ENCODE measurements around the gene NASP. TPM values are rescaled to one million over a fixed set of nuclear protein-coding genes. Genes with fewer than 3 reads are reported as not detected.

NASP gene
- total and polyA plus RNA-seq, 2 experiments from 2014 or later: 294 to 1,039 TPM

DNA sequence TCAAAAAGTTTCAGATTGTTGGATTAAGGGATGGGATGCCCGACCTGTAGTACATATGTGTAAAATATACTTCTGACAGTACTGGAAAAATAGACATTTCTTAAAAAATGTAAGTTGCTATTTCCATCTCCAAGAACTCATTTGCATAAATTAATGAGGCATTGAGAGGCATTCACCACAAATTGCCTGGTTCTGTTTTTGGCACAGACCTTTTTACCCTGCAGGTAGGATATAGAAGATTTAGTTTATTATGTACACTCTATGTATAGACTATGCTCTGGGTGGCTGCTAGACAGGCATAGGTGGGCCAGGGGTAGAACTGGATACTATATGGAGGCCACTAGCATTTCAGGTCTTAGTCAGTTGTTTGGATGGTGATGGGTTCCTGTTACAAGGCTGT, 32.0 kb downstream of the NASP start:
- Histone ChIP-seq H3K4me2 (no peak overlapping the region), H3K9me2 (ENCODE audit: insufficient read depth) (no peaks in the 10 kb centered on the region), H4K20me1 (replicated peaks; ENCODE audit: insufficient read depth) (peaks cover 71% of the 10 kb centered on the region), H3K4me1 (ENCODE audit: insufficient read depth) (no peaks in the 10 kb centered on the region), H3K4me3 (no peak overlapping the region), H3K79me2 (replicated peaks; ENCODE audit: insufficient read depth) (peaks cover 27% of the 10 kb centered on the region), H3K27me3 (ENCODE audit: insufficient read depth) (no peaks in the 10 kb centered on the region), H3K27ac (ENCODE audit: low read depth) (peak overlapping the region; percentile 59; the same call in 1 of the 2 replicates), H3F3A (replicated peaks; ENCODE audit: low read depth) (peaks cover 90% of the 10 kb centered on the region), H3K36me3 (ENCODE audit: insufficient read depth) (peaks cover 65% of the 10 kb centered on the region), H2AFZ (no peak overlapping the region)
- Mint-ChIP-seq H3K4me3 (no peak overlapping the region), H3K4me1 (no peaks in the 10 kb centered on the region; the same call in 2 of the 3 replicates), H3K36me3 (ENCODE audit: low read depth) (peaks cover 78% of the 10 kb centered on the region), H3K27ac (no peak overlapping the region), H3K9me3 (no peaks in the 10 kb centered on the region), H3K27me3 (ENCODE audit: insufficient read depth, low read depth, poor library complexity) (peaks cover 14% of the 10 kb centered on the region)
- no peak for TF ChIP-seq EZH2phosphoT487 (IDR thresholded peaks at IDR 0.05; ENCODE audit: unreplicated experiment)
- no peak for TF ChIP-seq POLR2AphosphoS5 (IDR thresholded peaks at IDR 0.05; ENCODE audit: low read depth)
- DNase-seq (ENCODE audit: low spot score): no peak
- ATAC-seq: no peak

DNA sequence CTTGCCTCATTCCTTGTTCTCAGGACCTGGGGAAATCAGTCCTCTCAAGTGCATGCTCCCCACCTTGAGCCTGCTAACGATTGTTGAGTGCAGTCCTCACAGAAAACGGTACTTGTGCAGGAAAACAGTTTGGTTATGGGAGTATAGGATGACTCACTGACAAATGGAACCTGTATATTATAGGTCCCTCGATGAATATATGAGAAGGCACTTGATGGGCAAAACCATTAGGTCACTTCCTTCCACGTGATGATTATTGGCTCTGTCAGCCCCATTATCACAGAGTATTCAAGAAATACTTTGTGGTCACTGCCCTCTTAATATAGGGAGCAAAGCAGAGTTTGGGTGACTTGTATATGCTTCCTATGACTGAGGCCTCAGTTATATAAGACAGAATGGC, 33.8 kb downstream of the NASP start:
- DNase-seq (ENCODE audit: low spot score): no peak
- Mint-ChIP-seq H3K4me3 (no peak overlapping the region), H3K4me1 (no peaks in the 10 kb centered on the region; the same call in 2 of the 3 replicates), H3K36me3 (ENCODE audit: low read depth) (peaks cover 69% of the 10 kb centered on the region), H3K27me3 (ENCODE audit: insufficient read depth, low read depth, poor library complexity) (peaks cover 18% of the 10 kb centered on the region), H3K27ac (no peak overlapping the region), H3K9me3 (no peaks in the 10 kb centered on the region)
- peaks cover 59% of the 10 kb centered on the region for H3K36me3 ChIP-seq (ENCODE audit: insufficient read depth)
- H3K4me3 ChIP-seq: no peak overlapping the region
- H3K9me2 ChIP-seq (ENCODE audit: insufficient read depth): no peaks in the 10 kb centered on the region
- peak overlapping the region; percentile 81 for H3K27ac ChIP-seq (ENCODE audit: low read depth)
- H2AFZ ChIP-seq: no peak overlapping the region
- H3K4me2 ChIP-seq: no peak overlapping the region
- peaks cover 10% of the 10 kb centered on the region for H3K79me2 ChIP-seq (replicated peaks; ENCODE audit: insufficient read depth)
- H3K27me3 ChIP-seq (ENCODE audit: insufficient read depth): no peaks in the 10 kb centered on the region
- peaks cover 56% of the 10 kb centered on the region for H4K20me1 ChIP-seq (replicated peaks; ENCODE audit: insufficient read depth)
- H3F3A ChIP-seq (replicated peaks; ENCODE audit: low read depth): peaks cover 91% of the 10 kb centered on the region
- no peak for ATAC-seq
- H3K4me1 ChIP-seq (ENCODE audit: insufficient read depth): no peaks in the 10 kb centered on the region
- TF ChIP-seq ZNF331 (CRISPR knock-in tag; IDR thresholded peaks at IDR 0.05; ENCODE audit: low read depth): no peak
- TF ChIP-seq, protein P1, sequence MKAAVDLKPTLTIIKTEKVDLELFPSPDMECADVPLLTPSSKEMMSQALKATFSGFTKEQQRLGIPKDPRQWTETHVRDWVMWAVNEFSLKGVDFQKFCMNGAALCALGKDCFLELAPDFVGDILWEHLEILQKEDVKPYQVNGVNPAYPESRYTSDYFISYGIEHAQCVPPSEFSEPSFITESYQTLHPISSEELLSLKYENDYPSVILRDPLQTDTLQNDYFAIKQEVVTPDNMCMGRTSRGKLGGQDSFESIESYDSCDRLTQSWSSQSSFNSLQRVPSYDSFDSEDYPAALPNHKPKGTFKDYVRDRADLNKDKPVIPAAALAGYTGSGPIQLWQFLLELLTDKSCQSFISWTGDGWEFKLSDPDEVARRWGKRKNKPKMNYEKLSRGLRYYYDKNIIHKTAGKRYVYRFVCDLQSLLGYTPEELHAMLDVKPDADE (IDR thresholded peaks at IDR 0.05): no peak
- TF ChIP-seq CREB1 (CRISPR knock-in tag; IDR thresholded peaks at IDR 0.05; ENCODE audit: low read depth): no peak
- TF ChIP-seq POLR2AphosphoS5 (IDR thresholded peaks at IDR 0.05; ENCODE audit: low read depth): no peak; the same call in 1 of the 2 replicates
- no peak for TF ChIP-seq EZH2 (IDR thresholded peaks at IDR 0.05; ENCODE audit: low read depth, unreplicated experiment)
- TF ChIP-seq, protein P2, sequence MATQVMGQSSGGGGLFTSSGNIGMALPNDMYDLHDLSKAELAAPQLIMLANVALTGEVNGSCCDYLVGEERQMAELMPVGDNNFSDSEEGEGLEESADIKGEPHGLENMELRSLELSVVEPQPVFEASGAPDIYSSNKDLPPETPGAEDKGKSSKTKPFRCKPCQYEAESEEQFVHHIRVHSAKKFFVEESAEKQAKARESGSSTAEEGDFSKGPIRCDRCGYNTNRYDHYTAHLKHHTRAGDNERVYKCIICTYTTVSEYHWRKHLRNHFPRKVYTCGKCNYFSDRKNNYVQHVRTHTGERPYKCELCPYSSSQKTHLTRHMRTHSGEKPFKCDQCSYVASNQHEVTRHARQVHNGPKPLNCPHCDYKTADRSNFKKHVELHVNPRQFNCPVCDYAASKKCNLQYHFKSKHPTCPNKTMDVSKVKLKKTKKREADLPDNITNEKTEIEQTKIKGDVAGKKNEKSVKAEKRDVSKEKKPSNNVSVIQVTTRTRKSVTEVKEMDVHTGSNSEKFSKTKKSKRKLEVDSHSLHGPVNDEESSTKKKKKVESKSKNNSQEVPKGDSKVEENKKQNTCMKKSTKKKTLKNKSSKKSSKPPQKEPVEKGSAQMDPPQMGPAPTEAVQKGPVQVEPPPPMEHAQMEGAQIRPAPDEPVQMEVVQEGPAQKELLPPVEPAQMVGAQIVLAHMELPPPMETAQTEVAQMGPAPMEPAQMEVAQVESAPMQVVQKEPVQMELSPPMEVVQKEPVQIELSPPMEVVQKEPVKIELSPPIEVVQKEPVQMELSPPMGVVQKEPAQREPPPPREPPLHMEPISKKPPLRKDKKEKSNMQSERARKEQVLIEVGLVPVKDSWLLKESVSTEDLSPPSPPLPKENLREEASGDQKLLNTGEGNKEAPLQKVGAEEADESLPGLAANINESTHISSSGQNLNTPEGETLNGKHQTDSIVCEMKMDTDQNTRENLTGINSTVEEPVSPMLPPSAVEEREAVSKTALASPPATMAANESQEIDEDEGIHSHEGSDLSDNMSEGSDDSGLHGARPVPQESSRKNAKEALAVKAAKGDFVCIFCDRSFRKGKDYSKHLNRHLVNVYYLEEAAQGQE (IDR thresholded peaks at IDR 0.05; ENCODE audit: unreplicated experiment): no peak
- TF ChIP-seq, protein P3, sequence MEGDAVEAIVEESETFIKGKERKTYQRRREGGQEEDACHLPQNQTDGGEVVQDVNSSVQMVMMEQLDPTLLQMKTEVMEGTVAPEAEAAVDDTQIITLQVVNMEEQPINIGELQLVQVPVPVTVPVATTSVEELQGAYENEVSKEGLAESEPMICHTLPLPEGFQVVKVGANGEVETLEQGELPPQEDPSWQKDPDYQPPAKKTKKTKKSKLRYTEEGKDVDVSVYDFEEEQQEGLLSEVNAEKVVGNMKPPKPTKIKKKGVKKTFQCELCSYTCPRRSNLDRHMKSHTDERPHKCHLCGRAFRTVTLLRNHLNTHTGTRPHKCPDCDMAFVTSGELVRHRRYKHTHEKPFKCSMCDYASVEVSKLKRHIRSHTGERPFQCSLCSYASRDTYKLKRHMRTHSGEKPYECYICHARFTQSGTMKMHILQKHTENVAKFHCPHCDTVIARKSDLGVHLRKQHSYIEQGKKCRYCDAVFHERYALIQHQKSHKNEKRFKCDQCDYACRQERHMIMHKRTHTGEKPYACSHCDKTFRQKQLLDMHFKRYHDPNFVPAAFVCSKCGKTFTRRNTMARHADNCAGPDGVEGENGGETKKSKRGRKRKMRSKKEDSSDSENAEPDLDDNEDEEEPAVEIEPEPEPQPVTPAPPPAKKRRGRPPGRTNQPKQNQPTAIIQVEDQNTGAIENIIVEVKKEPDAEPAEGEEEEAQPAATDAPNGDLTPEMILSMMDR (conservative IDR thresholded peaks at IDR 0.05; ENCODE audit: low read depth in 2 of 2): no peak
- no peak for TF ChIP-seq EZH2phosphoT487 (IDR thresholded peaks at IDR 0.05; ENCODE audit: unreplicated experiment)
- no peak for TF ChIP-seq ZNF114 (CRISPR knock-in tag; IDR thresholded peaks at IDR 0.05)
- no peak for TF ChIP-seq STAT1 (IDR thresholded peaks at IDR 0.05; ENCODE audit: unreplicated experiment)
